Measurements from ENCODE around the gene ZBTB22.
"Not testable (repeated sequence)": the region's sequence is repeated elsewhere in the genome, so short reads cannot be mapped to it uniquely, and the experiment has no call there.

DNA sequence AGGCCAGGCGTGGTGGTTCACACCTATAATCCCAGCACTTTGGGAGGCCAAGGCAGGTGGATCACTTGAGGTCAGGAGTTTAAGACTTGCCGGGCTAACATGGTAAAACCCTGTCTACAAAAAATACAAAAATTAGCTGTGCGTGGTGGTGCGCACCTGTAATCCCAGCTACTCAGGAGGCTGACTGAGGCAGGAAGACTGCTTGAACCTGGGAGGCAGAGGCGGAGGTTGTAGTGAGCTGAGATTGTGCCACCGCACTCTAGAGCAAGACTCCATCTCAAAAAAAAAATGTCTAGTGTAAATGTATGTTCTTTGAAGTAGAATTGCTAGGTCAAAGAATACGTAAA lies 26.0 kb upstream of the ZBTB22 start:
- not testable (repeated sequence) for TF ChIP-seq POLR2A, POLR2AphosphoS5 (IDR thresholded peaks at IDR 0.05; ENCODE audit: low read depth, low read length)

All from GM12892 (cell line).